BE2C (cell line): ENCODE results near the gene HIVEP2.

Experiments used
- DNase-seq: peaks from one replicate; pipeline ENCODE4 v3.0.0-alpha.2; 2020
- H3K27me3 ChIP-seq: fragments of 250-450 bp; sonication (Bioruptor Pico); 2 replicates; pipeline ENCODE4 v1.5.1; 2020; ENCODE audit warnings: mild to moderate bottlenecking
- H3K36me3 ChIP-seq: fragments of 250-450 bp; sonication (Bioruptor Pico); 2 replicates; pipeline ENCODE4 v1.5.1; 2020; ENCODE audit warnings: mild to moderate bottlenecking
- H3K4me1 ChIP-seq: fragments of 250-450 bp; sonication (Bioruptor Pico); 2 replicates; pipeline ENCODE4 v1.5.1; 2020
- H3K4me3 ChIP-seq: 2 replicates; pipeline ENCODE4 v1.5.1; 2011; ENCODE audit warnings: low read depth, low read length
- H3K9me3 ChIP-seq: fragments of 250-450 bp; sonication (Bioruptor Pico); 2 replicates; pipeline ENCODE4 v1.5.1; 2020
- CTCF ChIP-seq: IDR thresholded peaks from 2 replicates; pipeline ENCODE4 v1.5.1; 2012; ENCODE audit warnings: mild to moderate bottlenecking, low read depth, low read length

The HIVEP2 gene

GRCh38 chr6:142799639-142800038, 145.3 kb downstream of the HIVEP2 start:
- Histone ChIP-seq H3K9me3 (no peaks in the 10 kb centered on the region), H3K36me3 (no peaks in the 10 kb centered on the region), H3K4me1 (no peaks in the 10 kb centered on the region), H3K27me3 (0 out of 2 replicates have a peak, but pooled peaks cover 3% of the 10 kb centered on the region), H3K4me3 (no peak overlapping the region)
- no peak for DNase-seq
- TF ChIP-seq CTCF, result no peak

- TF ChIP-seq CTCF, result no peak
These were observed 147.8 kb downstream of the HIVEP2 start for GRCh38 chr6:142797159-142797558.

GRCh38 chr6:142796571-142796970, 148.4 kb downstream of the HIVEP2 start:
- H3K4me1 ChIP-seq, result no peaks in the 10 kb centered on the region
- no peaks in the 10 kb centered on the region for H3K9me3 ChIP-seq
- TF ChIP-seq CTCF, result no peak
- H3K27me3 ChIP-seq, result 0 out of 2 replicates have a peak, but pooled peaks cover 3% of the 10 kb centered on the region
- H3K36me3 ChIP-seq, result no peaks in the 10 kb centered on the region
- no peak for DNase-seq
- no peak overlapping the region for H3K4me3 ChIP-seq

More at GRCh38 chr6:142797159-142797558, 147.8 kb downstream of the HIVEP2 start:
- Histone ChIP-seq H3K4me1 (no peaks in the 10 kb centered on the region), H3K36me3 (no peaks in the 10 kb centered on the region), H3K27me3 (0 out of 2 replicates have a peak, but pooled peaks cover 3% of the 10 kb centered on the region), H3K4me3 (no peak overlapping the region), H3K9me3 (no peaks in the 10 kb centered on the region)
- no peak for DNase-seq

- no peaks in the 10 kb centered on the region for H3K9me3 ChIP-seq
- H3K27me3 ChIP-seq, result 0 out of 2 replicates have a peak, but pooled peaks cover 3% of the 10 kb centered on the region
- no peak for TF ChIP-seq CTCF
- no peak overlapping the region for H3K4me3 ChIP-seq
- DNase-seq, result no peak
- no peaks in the 10 kb centered on the region for H3K4me1 ChIP-seq
- H3K36me3 ChIP-seq, result no peaks in the 10 kb centered on the region
These were observed 149.0 kb downstream of the HIVEP2 start for GRCh38 chr6:142796024-142796423.

GRCh38 chr6:142794424-142794823, 150.6 kb downstream of the HIVEP2 start:
- Histone ChIP-seq H3K4me1 (no peaks in the 10 kb centered on the region), H3K36me3 (no peaks in the 10 kb centered on the region), H3K9me3 (no peaks in the 10 kb centered on the region), H3K4me3 (no peak overlapping the region), H3K27me3 (0 out of 2 replicates have a peak, but pooled peaks cover 3% of the 10 kb centered on the region)
- TF ChIP-seq CTCF, result no peak
- DNase-seq, result no peak

- no peak for DNase-seq
- TF ChIP-seq CTCF, result no peak
- no peaks in the 10 kb centered on the region for H3K9me3 ChIP-seq
- H3K4me3 ChIP-seq, result no peak overlapping the region
- no peaks in the 10 kb centered on the region for H3K36me3 ChIP-seq
- H3K4me1 ChIP-seq, result no peaks in the 10 kb centered on the region
- no peaks in the 10 kb centered on the region for H3K27me3 ChIP-seq
These were observed 154.7 kb downstream of the HIVEP2 start for GRCh38 chr6:142790257-142790656.
